ENCODE results near the gene SYT12. TPM values are rescaled to one million over a fixed set of nuclear protein-coding genes. Genes with fewer than 3 reads are reported as not detected.

The SYT12 gene
- total RNA-seq, 1 donor from 2014 or later = not detected

DNA sequence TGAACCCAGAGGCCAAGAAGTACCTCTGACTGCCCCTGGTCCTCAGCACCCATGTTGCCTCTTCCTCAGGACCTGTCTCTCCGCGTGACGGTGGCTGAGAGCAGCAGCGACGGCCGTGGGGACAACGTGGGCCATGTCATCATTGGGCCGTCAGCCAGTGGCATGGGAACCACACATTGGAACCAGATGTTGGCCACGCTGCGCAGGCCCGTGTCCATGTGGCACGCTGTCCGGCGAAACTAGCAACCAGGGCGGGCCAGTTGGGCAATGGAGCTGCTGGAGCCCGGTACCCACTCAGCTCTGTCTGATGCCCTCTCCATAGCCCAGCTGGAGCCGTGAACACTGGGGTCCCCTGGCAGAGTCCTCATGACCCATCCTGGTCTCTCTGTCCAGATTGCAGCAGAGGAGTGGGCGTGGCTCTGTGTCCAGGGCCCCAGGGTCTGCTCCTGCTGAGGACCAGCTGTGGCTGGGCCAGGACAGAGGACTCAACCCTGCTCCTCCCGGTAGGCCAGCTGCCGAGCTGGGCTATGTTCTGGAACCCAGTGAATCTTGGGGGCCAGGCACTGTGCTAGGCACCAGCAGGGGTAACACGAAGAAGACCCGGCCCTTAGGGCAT is 25.7 kb downstream of the SYT12 start:
- H3K9me3 Mint-ChIP-seq = no peaks in the 10 kb centered on the region
- no peak overlapping the region for H3K4me3 Mint-ChIP-seq
- no peaks in the 10 kb centered on the region for H3K36me3 Mint-ChIP-seq (ENCODE audit: low read depth)
- intact Hi-C loops (cut with micrococcal nuclease) = no loop called here
- DNase-seq = no peak
- peaks cover 7% of the 10 kb centered on the region for H3K27me3 Mint-ChIP-seq
- H3K27ac Mint-ChIP-seq = no peak overlapping the region
- H3K4me1 Mint-ChIP-seq = no peaks in the 10 kb centered on the region

DNA sequence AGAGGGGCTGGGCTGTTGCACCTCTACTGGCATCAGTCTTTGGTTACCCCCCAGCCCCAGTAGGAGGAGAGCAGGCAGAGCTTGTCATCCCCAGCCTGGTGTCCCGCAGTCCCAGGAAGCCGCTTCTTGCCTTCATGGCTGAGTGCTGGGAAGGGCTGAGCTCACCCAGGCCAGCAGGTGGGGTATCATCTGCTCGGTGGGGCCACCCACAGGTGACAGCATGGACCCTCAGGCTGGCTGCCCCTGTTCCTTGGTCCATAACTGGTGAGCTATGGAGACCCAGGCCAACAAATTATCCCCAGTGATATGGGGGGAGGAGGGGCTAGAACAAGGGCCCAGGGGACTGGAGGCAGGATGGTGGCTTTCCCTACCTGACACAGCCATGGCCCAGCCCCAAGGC is 27.2 kb downstream of the SYT12 start:
- H3K4me3 Mint-ChIP-seq = no peak overlapping the region
- peaks cover 2% of the 10 kb centered on the region for H3K4me1 Mint-ChIP-seq
- peaks cover 5% of the 10 kb centered on the region for H3K27me3 Mint-ChIP-seq
- no peak overlapping the region for H3K27ac Mint-ChIP-seq
- intact Hi-C loops (cut with micrococcal nuclease) = no loop called here
- H3K9me3 Mint-ChIP-seq = no peaks in the 10 kb centered on the region
- no peak for DNase-seq
- no peaks in the 10 kb centered on the region for H3K36me3 Mint-ChIP-seq (ENCODE audit: low read depth)

DNA sequence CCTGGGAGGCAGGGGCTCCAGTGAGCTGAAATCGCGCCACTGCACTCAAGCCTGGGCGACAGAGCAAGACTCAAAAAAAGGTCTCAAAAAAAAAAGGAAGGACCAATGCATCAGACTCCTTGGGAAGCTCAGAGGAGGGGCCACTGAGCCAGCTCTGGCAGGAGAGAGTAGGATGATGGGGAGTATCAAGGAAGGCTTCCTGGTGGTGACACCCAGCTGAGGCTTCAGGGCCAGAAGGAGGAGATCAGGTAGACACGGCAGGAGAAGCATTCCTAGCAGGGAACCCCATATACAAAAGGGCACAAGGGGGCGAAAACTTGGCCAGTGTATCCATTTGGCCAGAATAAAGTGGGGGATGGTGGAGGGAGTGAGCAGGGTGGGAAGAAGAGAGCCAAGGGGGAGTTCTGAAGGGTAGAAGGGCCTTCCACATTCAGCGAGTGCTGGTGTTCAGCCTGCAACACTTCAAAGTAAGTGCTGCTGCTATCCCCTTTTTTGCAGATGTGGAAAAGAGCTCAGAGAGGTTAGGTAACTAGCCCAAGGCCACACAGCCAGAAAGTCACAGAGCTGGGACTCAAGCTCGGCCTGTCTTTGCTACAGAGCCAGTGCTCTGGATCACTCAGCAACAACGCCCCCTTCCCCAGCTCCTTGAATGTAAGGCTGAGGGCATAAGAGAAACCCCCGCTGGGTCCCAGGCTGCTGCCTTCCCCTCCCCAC is 28.4 kb downstream of the SYT12 start:
- H3K27me3 Mint-ChIP-seq = peaks cover 8% of the 10 kb centered on the region
- no peaks in the 10 kb centered on the region for H3K36me3 Mint-ChIP-seq (ENCODE audit: low read depth)
- no peaks in the 10 kb centered on the region for H3K9me3 Mint-ChIP-seq
- no peak for DNase-seq
- H3K27ac Mint-ChIP-seq = no peak overlapping the region
- intact Hi-C loops (cut with micrococcal nuclease) = no loop called here
- H3K4me3 Mint-ChIP-seq = no peak overlapping the region
- H3K4me1 Mint-ChIP-seq = peaks cover 6% of the 10 kb centered on the region

DNA sequence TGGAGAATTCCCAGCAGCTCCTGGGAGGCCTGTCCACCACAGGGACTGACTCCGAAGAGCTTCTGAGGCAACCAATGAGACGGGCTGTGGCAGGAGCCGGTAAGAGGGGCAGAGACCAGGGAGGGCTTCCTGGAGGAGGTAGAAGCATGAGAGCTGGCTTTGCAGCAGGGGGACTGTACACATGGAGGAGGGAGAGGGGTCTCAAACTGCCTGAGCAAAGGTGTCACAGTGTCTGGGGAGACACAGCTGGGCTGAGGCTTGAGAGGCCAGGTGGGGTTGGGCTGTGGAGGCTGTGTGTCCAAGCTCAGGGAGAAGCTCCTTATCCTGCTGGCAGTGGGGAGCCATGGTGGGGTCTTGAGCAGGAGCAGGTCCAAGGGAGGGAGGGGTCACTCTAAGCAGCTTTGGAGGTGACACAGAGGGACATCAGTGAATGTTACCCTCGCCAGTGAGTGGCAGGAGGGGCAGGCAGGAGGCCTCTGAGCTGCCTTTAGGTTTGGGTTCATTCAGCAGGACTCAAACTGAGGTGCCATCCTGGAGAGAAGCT is 29.1 kb downstream of the SYT12 start:
- Mint-ChIP-seq H3K27me3 (peaks cover 10% of the 10 kb centered on the region), H3K9me3 (no peaks in the 10 kb centered on the region), H3K4me3 (no peak overlapping the region), H3K4me1 (peaks cover 8% of the 10 kb centered on the region), H3K36me3 (ENCODE audit: low read depth) (no peaks in the 10 kb centered on the region), H3K27ac (no peak overlapping the region)
- no peak for DNase-seq
- intact Hi-C loops (cut with micrococcal nuclease) = no loop called here

DNA sequence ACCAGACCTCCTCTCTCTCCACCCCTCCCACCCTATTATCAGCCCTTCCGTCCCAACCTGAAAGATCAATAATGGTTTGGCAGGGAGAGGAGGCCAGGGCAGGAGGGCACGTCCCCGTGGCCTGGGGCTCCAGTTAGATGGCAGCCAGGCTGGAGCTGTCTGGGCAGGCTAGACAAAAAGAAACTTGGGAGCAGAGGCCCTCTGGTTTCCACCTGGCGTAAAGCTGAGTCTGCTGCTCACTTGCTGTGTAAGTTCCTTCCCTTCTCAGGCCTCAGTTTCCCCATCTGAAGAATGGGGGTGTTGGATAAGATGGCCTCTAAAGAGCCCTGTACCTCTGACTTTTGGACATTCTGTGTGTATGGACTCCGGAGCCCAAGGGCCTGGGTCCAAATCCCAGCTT is 30.0 kb downstream of the SYT12 start:
- H3K27ac Mint-ChIP-seq = no peak overlapping the region
- H3K36me3 Mint-ChIP-seq (ENCODE audit: low read depth) = no peaks in the 10 kb centered on the region
- peaks cover 8% of the 10 kb centered on the region for H3K4me1 Mint-ChIP-seq
- DNase-seq = no peak
- H3K4me3 Mint-ChIP-seq = no peak overlapping the region
- intact Hi-C loops (cut with micrococcal nuclease) = no loop called here
- peaks cover 12% of the 10 kb centered on the region for H3K27me3 Mint-ChIP-seq
- H3K9me3 Mint-ChIP-seq = no peaks in the 10 kb centered on the region

DNA sequence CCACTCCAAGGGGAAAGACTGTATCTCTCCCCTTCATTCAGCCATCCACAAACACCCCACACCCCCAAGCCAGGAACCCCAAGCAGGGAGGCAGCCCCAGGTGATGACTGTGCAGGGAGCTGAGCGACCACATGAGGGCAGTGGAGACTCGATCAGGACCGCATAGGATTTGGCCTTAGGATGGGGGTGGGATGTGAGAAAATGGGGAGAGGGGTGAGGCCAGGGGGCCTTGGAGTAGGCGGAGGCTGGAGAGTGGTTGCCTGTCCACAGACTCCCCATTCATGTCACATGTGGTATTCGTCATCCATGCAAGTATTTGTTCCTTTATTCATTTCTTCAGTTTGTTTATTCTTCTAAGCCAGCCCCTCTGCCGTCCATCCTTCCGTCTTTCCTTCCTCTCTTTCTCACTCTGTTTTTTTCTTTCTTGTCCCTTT is 31.0 kb downstream of the SYT12 start:
- Mint-ChIP-seq H3K9me3 (no peaks in the 10 kb centered on the region), H3K27ac (no peak overlapping the region), H3K27me3 (peaks cover 14% of the 10 kb centered on the region), H3K4me3 (no peak overlapping the region), H3K36me3 (ENCODE audit: low read depth) (no peaks in the 10 kb centered on the region), H3K4me1 (peaks cover 8% of the 10 kb centered on the region)
- peak; percentile 83 for DNase-seq
- intact Hi-C loops (cut with micrococcal nuclease) = loop anchor here (1.0 kb wide), 1 partner anchor 17 kb away; no protein-coding TSS in a partner anchor

DNA sequence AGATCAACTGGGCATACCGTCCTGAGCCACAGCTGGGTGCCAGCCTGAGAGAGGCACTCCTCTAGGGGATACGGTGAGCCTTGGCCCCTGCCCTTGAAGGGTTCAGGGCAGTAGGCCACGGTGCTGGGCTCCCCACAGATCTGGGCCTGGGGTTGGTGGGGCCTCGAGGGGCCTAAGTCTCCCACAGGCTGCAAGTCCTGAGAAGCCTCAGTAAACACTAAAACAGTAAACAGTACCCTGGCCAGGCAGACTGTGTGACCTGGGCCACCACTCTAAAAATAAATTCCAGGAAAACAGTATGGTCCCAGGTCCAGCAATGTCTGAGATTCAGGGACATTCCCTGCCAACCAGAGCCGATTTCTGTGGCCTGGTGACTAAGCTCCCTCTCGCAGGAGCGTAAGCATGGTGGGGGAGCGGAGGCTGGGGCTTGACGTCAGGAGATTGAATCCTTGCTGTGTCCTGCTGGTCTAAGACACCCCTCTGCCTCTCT is 31.5 kb downstream of the SYT12 start:
- no peak for DNase-seq
- intact Hi-C loops (cut with micrococcal nuclease) = loop anchor here (1.0 kb wide), 1 partner anchor 17 kb away; no protein-coding TSS in a partner anchor
- H3K4me1 Mint-ChIP-seq = peaks cover 8% of the 10 kb centered on the region
- no peaks in the 10 kb centered on the region for H3K36me3 Mint-ChIP-seq (ENCODE audit: low read depth)
- no peak overlapping the region for H3K4me3 Mint-ChIP-seq
- H3K27ac Mint-ChIP-seq = no peak overlapping the region
- H3K27me3 Mint-ChIP-seq = peaks cover 14% of the 10 kb centered on the region
- H3K9me3 Mint-ChIP-seq = no peaks in the 10 kb centered on the region

DNA sequence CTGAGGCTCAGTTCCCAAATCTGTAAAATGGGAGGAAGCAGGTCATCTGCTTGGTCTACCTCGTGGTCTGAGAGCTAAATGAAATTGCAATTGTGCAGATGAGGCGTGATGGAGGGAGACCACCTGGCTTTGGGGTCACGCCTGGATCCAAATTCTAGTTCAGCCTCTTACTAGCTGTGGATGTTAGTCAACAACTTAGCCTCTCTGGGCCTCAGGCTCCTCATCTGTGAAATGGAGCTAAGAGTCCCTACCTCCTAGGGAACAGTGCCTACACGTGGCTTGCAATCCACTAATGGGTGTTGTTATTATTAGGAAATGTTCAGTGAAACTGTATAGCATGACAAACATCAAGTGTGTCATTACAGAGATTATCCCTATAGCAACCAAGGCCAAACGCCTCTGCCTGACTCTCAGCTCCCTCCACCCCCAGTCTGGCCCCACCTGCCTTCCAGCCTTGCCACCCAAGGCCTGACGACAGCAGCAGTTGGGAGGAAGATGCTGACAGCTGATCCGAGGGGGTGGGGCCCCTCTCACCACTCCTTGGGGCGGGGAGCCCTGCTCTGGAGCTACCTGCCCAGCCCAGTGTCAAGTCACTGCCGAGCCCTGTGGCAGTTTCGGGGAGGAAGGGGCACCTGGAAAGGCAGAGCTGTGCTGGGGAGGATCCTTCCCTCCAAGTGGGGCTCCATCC is 32.0 kb downstream of the SYT12 start:
- H3K36me3 Mint-ChIP-seq (ENCODE audit: low read depth) = no peaks in the 10 kb centered on the region
- H3K27ac Mint-ChIP-seq = no peak overlapping the region
- peaks cover 8% of the 10 kb centered on the region for H3K4me1 Mint-ChIP-seq
- H3K27me3 Mint-ChIP-seq = peaks cover 14% of the 10 kb centered on the region
- intact Hi-C loops (cut with micrococcal nuclease) = loop anchor here (1.0 kb wide), 1 partner anchor 16 kb away; no protein-coding TSS in a partner anchor
- DNase-seq = no peak
- H3K4me3 Mint-ChIP-seq = no peak overlapping the region
- H3K9me3 Mint-ChIP-seq = no peaks in the 10 kb centered on the region

DNA sequence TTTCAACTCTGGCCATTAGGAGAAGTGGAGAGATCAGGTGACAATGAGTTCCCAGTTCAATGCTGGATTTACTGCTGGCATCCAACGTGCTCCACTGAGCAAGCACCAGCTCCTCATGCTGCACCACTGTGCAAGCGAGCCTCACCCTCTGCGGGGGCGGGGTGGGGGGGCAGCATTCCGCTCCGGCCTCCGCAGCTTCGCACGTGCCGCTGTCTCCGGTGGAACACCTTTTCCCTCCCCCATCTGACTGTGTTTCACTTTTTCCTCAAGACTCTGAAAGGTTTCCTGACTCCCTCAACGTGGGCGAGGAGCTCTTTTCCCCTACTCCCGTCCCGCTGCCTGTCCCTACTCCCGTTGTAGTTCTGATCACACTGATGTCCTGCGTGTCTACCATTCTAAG is 32.9 kb downstream of the SYT12 start:
- DNase-seq = no peak
- Mint-ChIP-seq H3K4me3 (no peak overlapping the region), H3K36me3 (ENCODE audit: low read depth) (no peaks in the 10 kb centered on the region), H3K9me3 (no peaks in the 10 kb centered on the region), H3K27me3 (peaks cover 14% of the 10 kb centered on the region), H3K4me1 (peaks cover 8% of the 10 kb centered on the region), H3K27ac (no peak overlapping the region)
- intact Hi-C loops (cut with micrococcal nuclease) = no loop called here

DNA sequence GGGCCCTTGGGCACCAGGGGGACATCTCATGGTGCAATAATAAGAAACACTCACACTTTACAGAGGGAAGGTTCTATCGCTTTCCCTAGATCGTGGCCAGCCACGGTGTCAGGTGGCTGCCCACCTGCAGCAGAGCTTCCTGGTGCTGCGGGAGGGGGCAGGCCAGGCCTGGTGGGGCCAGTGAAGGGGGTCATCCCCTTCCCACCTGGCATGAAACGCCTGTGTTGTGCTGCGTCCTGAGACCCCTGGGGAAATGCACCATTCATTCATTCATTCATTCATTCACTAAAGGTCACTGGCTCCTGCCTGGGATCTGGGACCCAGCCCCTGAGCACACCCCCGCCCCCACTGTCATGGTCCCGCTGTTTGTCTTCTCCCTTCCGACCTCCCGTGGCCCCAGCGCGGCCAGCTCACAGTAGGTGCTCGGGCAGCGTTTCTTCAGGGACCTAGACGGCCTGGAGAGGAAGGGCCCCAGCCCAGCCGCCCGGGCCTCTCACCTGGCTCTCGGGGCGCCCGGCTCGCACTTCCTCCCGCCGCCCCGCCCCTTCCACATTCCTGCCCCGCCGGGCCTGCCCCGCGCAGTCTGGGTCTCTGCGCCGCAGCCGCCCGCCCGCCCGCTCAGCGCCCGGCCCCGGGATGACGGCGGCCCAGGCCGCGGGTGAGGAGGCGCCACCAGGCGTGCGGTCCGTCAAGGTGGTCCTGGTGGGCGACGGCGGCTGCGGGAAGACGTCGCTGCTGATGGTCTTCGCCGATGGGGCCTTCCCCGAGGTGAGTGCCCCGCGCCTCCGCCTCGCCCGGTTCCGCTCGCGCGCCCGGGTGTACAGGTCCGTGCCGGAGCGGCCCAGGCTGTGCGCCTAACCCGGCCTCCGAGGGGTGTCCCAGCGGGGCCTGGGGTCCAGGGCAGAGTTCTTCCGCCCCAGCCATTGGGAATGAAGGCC is 33.6 kb downstream of the SYT12 start, which contains the start of gene RHOD:
Gene RHOD, plus strand, starts transcription at position 581 of the 938 bp plus-strand sequence. Its CDS starts 56 bp downstream, at position 637.
- no peaks in the 10 kb centered on the region for H3K9me3 Mint-ChIP-seq
- peak; percentile 80 for DNase-seq
- H3K4me1 Mint-ChIP-seq = peaks cover 8% of the 10 kb centered on the region
- H3K4me3 Mint-ChIP-seq = peak within 1 kb of the TSS; percentile 79
- H3K27me3 Mint-ChIP-seq = peaks cover 14% of the 10 kb centered on the region
- intact Hi-C loops (cut with micrococcal nuclease) = no loop called here
- peak within 1 kb of the TSS; percentile 62 for H3K27ac Mint-ChIP-seq
- no peaks in the 10 kb centered on the region for H3K36me3 Mint-ChIP-seq (ENCODE audit: low read depth)

DNA sequence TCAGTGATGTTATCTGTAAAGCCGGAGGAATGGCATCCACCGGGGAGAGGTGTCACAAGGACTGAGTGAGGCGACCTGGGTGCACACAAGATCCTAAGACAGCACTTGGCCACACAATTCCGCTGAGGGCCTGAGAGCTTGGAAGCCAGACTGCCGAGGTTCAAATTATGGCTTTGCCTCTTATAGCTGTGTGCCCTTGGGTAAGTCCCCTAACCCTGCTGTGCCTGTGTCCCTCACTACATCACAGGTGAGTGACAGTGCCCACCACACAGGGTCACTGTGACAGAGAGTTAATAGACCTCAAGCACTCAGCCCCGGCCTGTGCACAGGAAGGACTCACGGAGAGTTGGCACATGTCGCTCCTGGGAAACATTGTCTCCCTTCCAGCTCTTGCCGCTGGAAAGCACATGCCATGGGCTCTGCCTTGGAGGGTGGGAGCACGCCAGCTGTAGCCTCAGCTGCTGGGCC is 34.3 kb downstream of the SYT12 start:
- DNase-seq = no peak
- Mint-ChIP-seq H3K36me3 (ENCODE audit: low read depth) (no peaks in the 10 kb centered on the region), H3K27ac (no peak overlapping the region), H3K4me3 (peak overlapping the region; percentile 51), H3K27me3 (peaks cover 10% of the 10 kb centered on the region), H3K9me3 (no peaks in the 10 kb centered on the region), H3K4me1 (peaks cover 8% of the 10 kb centered on the region)
- intact Hi-C loops (cut with micrococcal nuclease) = no loop called here

DNA sequence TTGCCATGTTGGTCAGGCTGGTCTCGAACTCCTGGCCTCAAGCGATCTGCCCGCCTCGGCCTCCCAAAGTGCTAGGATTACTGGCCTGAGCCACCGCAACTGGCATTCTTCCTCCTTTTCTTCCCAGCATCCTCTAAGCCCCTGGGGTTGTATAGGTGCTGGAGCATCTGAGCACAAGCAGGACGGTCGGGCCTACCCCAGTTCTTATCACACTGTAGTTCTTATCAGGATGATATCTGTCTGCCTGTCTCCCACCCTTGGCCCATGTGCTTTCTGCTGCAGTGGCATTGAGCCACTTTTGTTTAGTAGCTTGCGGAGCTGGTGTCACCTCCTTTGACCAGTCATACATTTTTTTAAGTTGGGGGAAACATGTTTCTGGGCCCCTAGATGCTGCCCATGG is 35.6 kb downstream of the SYT12 start:
- intact Hi-C loops (cut with micrococcal nuclease) = no loop called here
- Mint-ChIP-seq H3K9me3 (no peaks in the 10 kb centered on the region), H3K27me3 (peaks cover 9% of the 10 kb centered on the region), H3K27ac (no peak overlapping the region), H3K36me3 (ENCODE audit: low read depth) (no peaks in the 10 kb centered on the region), H3K4me1 (peaks cover 8% of the 10 kb centered on the region), H3K4me3 (no peak overlapping the region)
- no peak for DNase-seq

DNA sequence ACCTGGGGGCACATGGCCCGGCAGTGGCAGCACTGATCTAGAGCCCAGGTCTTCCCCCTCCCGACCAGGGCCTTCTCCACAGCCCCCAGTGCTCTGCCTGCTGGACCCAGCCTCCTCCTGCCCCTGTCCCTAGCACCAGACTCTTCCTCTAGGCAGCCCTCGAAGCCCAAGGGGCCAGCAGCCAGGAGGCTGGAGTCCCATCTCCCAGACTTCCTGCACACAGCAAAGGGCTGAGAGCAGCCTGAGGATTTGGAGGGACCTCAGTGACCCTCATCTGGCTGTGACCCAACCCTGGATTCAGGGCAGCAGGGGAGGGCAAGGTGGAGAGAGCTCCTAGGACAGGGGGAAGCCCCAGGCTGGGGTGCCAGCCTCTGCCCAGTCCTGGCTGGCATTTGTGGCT is 36.7 kb downstream of the SYT12 start:
- no peak overlapping the region for H3K4me3 Mint-ChIP-seq
- H3K27ac Mint-ChIP-seq = no peak overlapping the region
- no peaks in the 10 kb centered on the region for H3K36me3 Mint-ChIP-seq (ENCODE audit: low read depth)
- no peak for DNase-seq
- no peaks in the 10 kb centered on the region for H3K9me3 Mint-ChIP-seq
- intact Hi-C loops (cut with micrococcal nuclease) = no loop called here
- peaks cover 9% of the 10 kb centered on the region for H3K27me3 Mint-ChIP-seq
- peaks cover 7% of the 10 kb centered on the region for H3K4me1 Mint-ChIP-seq
